Measurements from ENCODE around the gene NT5DC4. TPM values are rescaled to one million over a fixed set of nuclear protein-coding genes. Genes with fewer than 3 reads are reported as not detected.

NT5DC4 gene
- polyA plus RNA-seq, 1 experiment: not detected

DNA sequence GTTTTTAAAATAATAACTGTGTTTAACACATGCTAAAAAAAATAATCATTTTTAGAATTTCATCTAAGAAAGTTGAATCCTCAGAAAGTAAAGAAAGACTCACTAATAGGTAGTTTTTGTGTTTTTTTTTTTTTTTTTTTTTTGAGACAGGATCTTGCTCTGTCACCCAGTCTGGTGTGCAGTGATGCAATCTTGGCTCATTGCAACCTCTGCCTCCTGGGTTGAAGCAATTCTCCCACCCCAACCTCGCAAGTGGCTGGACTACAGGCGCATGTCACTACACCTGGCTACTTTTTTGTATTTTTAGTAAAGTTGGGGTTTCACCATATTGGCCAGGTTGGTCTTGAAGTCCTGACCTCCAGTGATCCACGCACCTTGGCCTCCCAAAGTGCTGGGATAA, 36.4 kb downstream of the NT5DC4 start:
- Histone ChIP-seq H3K4me3 (ENCODE audit: low read depth, low read length) (no peak overlapping the region), H3K27me3 (ENCODE audit: control insufficient read depth, insufficient read depth, low read length) (no peaks in the 10 kb centered on the region), H3K36me3 (ENCODE audit: control insufficient read depth, insufficient read depth, low read length) (no peaks in the 10 kb centered on the region)
- ChIA-PET CTCF (interaction anchor here (1.0 kb wide), 1 partner anchor 76 kb away, joined by 3 read pairs; no protein-coding TSS in a partner anchor), POLR2A (no interaction called here)
- TF ChIP-seq, protein P1, sequence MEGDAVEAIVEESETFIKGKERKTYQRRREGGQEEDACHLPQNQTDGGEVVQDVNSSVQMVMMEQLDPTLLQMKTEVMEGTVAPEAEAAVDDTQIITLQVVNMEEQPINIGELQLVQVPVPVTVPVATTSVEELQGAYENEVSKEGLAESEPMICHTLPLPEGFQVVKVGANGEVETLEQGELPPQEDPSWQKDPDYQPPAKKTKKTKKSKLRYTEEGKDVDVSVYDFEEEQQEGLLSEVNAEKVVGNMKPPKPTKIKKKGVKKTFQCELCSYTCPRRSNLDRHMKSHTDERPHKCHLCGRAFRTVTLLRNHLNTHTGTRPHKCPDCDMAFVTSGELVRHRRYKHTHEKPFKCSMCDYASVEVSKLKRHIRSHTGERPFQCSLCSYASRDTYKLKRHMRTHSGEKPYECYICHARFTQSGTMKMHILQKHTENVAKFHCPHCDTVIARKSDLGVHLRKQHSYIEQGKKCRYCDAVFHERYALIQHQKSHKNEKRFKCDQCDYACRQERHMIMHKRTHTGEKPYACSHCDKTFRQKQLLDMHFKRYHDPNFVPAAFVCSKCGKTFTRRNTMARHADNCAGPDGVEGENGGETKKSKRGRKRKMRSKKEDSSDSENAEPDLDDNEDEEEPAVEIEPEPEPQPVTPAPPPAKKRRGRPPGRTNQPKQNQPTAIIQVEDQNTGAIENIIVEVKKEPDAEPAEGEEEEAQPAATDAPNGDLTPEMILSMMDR (IDR thresholded peaks at IDR 0.05; ENCODE audit: insufficient read depth, low read depth, low read length): no peak
- no peak for DNase-seq (ENCODE audit: low read depth)

DNA sequence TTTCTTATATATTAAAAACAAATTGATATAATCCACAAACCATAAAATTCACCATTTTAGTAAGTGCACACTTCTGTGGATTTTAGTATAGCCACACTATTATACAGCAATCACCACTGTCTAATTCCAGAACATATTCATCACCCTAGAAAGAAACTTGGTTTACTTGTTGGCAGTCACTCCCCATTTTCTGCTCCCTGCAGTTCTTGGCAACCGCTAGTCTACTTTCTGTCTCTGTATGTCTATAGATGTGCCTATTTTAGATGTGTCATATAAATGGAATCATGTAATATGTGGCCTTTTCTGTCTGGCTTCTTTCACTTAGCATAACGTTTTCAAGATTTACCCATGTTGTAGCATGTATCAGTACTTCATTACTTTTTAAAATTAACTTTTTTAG, 37.9 kb downstream of the NT5DC4 start:
- TF ChIP-seq, protein P1 (IDR thresholded peaks at IDR 0.05; ENCODE audit: insufficient read depth, low read depth, low read length): no peak
- no peak for DNase-seq (ENCODE audit: low read depth)
- no peaks in the 10 kb centered on the region for H3K36me3 ChIP-seq (ENCODE audit: control insufficient read depth, insufficient read depth, low read length)
- no peak overlapping the region for H3K4me3 ChIP-seq (ENCODE audit: low read depth, low read length)
- POLR2A ChIA-PET: no interaction called here
- CTCF ChIA-PET: interaction anchor here (1.1 to 1.7 kb wide), 2 partner anchors 183 kb away, joined by 4 to 8 read pairs; no protein-coding TSS in a partner anchor
- no peaks in the 10 kb centered on the region for H3K27me3 ChIP-seq (ENCODE audit: control insufficient read depth, insufficient read depth, low read length)

DNA sequence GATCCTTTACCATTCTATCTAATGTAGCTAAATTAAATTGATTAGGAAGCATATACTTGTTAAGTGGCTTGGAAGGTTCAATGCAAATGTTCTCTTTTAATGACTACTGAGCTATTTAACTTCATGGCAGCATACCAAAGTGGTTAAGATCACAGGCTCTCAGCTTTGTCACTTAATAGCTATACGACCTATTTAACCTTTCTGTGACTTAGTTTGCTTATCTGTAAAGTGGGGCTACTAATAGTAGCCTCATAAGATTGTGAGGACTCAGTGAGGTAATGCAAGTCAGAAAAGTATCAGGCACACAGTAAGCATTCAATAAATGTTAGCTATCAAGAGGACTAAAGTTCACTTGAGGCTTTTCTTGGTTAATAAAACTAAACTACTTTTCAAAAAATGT, 39.3 kb downstream of the NT5DC4 start:
- Histone ChIP-seq H3K4me3 (ENCODE audit: low read depth, low read length) (no peak overlapping the region), H3K27me3 (ENCODE audit: control insufficient read depth, insufficient read depth, low read length) (no peaks in the 10 kb centered on the region), H3K36me3 (ENCODE audit: control insufficient read depth, insufficient read depth, low read length) (no peaks in the 10 kb centered on the region)
- TF ChIP-seq, protein P1 (IDR thresholded peaks at IDR 0.05; ENCODE audit: insufficient read depth, low read depth, low read length): no peak
- ChIA-PET CTCF (interaction anchor here (1.7 to 4.4 kb wide), 2 partner anchors 11 to 181 kb away, joined by 8 to 25 read pairs; no protein-coding TSS in a partner anchor), POLR2A (no interaction called here)
- DNase-seq (ENCODE audit: low read depth): no peak

DNA sequence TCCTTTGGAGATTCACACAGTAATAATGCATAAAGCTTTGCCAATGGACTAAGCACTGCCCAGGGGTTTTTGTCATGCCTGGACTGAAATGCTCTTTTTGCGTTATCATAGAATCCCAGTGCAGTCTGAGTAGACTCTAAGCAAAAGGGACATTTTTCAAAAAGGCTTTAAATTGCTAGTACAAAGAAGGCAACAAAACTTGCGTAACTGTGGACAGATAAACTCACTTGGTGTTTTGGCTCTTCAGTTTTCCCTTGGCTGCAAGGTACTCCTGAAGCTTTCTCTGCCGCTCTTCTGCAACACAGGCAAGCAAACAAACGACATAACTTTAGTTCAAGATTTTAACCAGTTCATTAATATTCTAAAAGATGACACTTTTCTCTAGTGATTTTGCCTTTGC, 41.5 kb downstream of the NT5DC4 start:
- POLR2A ChIA-PET: interaction anchor here (0.6 kb wide), 1 partner anchor 628 kb away, joined by 3 read pairs; no protein-coding TSS in a partner anchor
- Histone ChIP-seq H3K27me3 (ENCODE audit: control insufficient read depth, insufficient read depth, low read length) (no peaks in the 10 kb centered on the region), H3K36me3 (ENCODE audit: control insufficient read depth, insufficient read depth, low read length) (no peaks in the 10 kb centered on the region), H3K4me3 (ENCODE audit: low read depth, low read length) (no peak overlapping the region)
- TF ChIP-seq, protein P1 (IDR thresholded peaks at IDR 0.05; ENCODE audit: insufficient read depth, low read depth, low read length): no peak
- CTCF ChIA-PET: interaction anchor here (1.6 to 4.4 kb wide), 3 partner anchors 13 to 179 kb away, joined by 4 to 25 read pairs (median 5); no protein-coding TSS in a partner anchor
- no peak for DNase-seq (ENCODE audit: low read depth)

DNA sequence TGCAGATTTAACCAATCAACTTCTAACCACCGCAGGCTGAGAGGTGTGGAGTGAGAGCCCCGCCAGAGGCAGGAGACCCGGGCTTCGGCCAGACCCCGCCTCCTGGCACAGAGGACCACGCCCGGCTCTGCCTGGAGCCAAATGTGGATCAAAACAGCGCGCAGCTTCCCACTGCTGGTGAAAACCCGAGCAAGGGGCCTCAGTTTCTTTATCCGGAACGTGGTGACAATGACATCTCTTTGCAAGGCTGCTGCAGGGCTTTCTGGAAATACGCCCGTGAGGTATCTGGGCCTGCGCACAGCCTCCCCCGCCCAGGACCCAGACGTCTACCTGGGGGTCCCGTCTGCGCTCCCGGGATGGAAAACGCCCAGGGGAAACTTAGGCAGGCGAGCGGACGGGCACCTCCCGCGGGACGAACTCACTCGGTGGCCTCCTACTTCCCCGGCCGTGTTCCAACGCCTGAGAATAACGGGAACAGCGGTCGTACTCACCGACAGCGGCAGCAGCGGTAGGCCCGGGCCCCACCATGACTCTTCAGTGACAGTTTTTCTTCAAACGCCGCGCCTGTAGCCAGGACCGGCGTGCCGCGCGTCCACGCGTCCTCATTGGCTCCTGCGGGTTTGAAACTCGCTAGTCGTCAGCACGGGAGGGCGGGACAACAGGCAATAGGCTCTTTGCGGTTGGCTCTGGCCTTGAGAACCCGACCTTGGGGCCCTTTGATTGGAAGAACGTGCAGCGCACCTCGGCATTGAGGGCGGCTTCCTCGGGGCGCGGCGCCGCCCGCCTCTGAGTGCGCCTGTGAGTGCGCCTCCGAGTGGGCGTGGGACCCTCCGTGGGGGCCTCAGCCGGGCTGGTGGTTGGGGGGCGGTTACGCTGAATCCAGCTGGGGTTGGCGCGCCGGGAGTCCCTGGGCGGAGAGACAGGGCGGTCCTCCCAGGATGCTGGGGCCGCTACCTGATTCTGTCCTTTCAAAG, 43.5 kb downstream of the NT5DC4 start, which contains the start of gene CKAP2L:
TSS of gene CKAP2L (minus strand) at position 539 of the 974 bp plus-strand sequence. CDS start at position 528, 11 bp downstream.
- Histone ChIP-seq H3K27me3 (ENCODE audit: control insufficient read depth, insufficient read depth, low read length) (no peaks in the 10 kb centered on the region), H3K36me3 (ENCODE audit: control insufficient read depth, insufficient read depth, low read length) (no peaks in the 10 kb centered on the region), H3K4me3 (ENCODE audit: low read depth, low read length) (peak within 1 kb of the TSS; percentile 62)
- CTCF ChIA-PET: interaction anchor here (0.7 to 1.4 kb wide), 5 partner anchors 22 to 178 kb away, joined by 3 read pairs; no protein-coding TSS in a partner anchor
- TF ChIP-seq, protein P1 (IDR thresholded peaks at IDR 0.05; ENCODE audit: insufficient read depth, low read depth, low read length): no peak
- POLR2A ChIA-PET: no interaction called here
- DNase-seq (ENCODE audit: low read depth): peak; percentile 88

Data from BJ (cell line).